ENCODE measurements around the gene TRIP11.

DNA sequence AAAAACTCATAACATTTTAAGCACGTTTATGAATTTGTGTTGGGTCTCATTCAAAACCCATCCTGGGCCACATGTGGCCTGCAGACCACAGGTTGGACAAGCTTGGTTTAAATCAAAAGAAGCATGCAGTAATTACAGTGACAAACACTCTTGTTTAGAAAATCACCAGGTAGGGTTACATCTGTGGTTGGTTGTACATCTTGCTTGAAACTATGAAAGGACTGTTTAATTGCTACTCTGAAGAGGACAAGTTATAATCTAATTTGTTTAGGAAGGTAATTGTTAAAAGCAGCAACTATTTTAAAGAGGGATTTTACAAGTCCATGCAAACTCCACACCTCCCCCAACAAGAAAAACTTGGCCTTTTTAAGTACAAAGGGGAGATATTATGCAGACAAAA is 4.0 kb downstream of the TRIP11 start:
- no peak for TF ChIP-seq CTCF (conservative IDR thresholded peaks at IDR 0.05; ENCODE audit: low read depth in 2 of 2)
- TF ChIP-seq EZH2phosphoT487 (IDR thresholded peaks at IDR 0.05; ENCODE audit: unreplicated experiment): no peak
- no peak for TF ChIP-seq REST (IDR thresholded peaks at IDR 0.05; ENCODE audit: unreplicated experiment)

Measured in GM23338 (cell line).